ENCODE measurements around the gene HPCAL4. TPM values are rescaled to one million over a fixed set of nuclear protein-coding genes. Genes with fewer than 3 reads are reported as not detected.

HPCAL4 gene
- total and polyA plus RNA-seq, 10 of the 15 experiments (the other 5 are each of a cell fraction or from before 2014, with no cell fraction given) = 0.05 to 0.18 (median 0.06) TPM; not detected in 5

GRCh38 chr1:39733161-39733560 is 41.9 kb upstream of the HPCAL4 start:
- ATAC-seq = no peak
- Histone ChIP-seq H3K4me1 (ENCODE audit: control insufficient read depth, insufficient read depth, low read length) (peaks cover 7% of the 10 kb centered on the region), H4K20me1 (ENCODE audit: control insufficient read depth, insufficient read depth) (no peaks in the 10 kb centered on the region), H3K9ac (ENCODE audit: control insufficient read depth, insufficient read depth, low read length) (no peak overlapping the region), H2AFZ (ENCODE audit: control insufficient read depth, low read depth, low read length) (no peak overlapping the region), H3K4me2 (ENCODE audit: control insufficient read depth, insufficient read depth) (no peak overlapping the region), H3K36me3 (ENCODE audit: control insufficient read depth in 2 of 2, insufficient read depth in 2 of 2, low read length in 1 of 2) (no peaks in the 10 kb centered on the region), H3K9me3 (replicated peaks; ENCODE audit: control insufficient read depth, insufficient read depth, low read length) (no peaks in the 10 kb centered on the region), H3K79me2 (ENCODE audit: control insufficient read depth, insufficient read depth, low read length) (no peaks in the 10 kb centered on the region), H3K27ac (ENCODE audit: control insufficient read depth, insufficient read depth) (no peak overlapping the region), H3K27me3 (replicated peaks in 1 of 2; ENCODE audit: control insufficient read depth in 2 of 2, insufficient read depth in 2 of 2, low read length in 1 of 2) (no peaks in the 10 kb centered on the region), H3K4me3 (no peak overlapping the region)
- WGBS (ENCODE audit: insufficient coverage, insufficient replicate concordance, low lambda C conversion rate, missing lambda C conversion rate) = 42% methylated on average over 7 of the region's 7 CpGs
- DNase-seq (ENCODE audit: low read depth, low spot score) = no peak
- no peak for FAIRE-seq
- no TSS peak for BruUV-seq (replicated peaks)
- ChIA-PET RAD21 (ENCODE audit: unreplicated experiment) (no interaction called here), POLR2A (no interaction called here), SMC1A (ENCODE audit: uncharacterized antibody, unreplicated experiment) (interaction anchor here (1.0 to 1.3 kb wide), 2 partner anchors 9 to 10 kb away, joined by 3 to 4 read pairs; no protein-coding TSS in a partner anchor), CTCF (no interaction called here)
- intact Hi-C loops (cut with micrococcal nuclease; ENCODE audit: unreplicated experiment) (no loop called here), in situ Hi-C loops (cut with MboI) (no loop called here)
- TF ChIP-seq E2F4 (IDR thresholded peaks at IDR 0.05; ENCODE audit: low read depth, low read length) = no peak
- TF ChIP-seq ZNF687 (IDR thresholded peaks at IDR 0.05) = no peak
- TF ChIP-seq PAX8 (IDR thresholded peaks at IDR 0.05) = no peak
- no peak for TF ChIP-seq PKNOX1 (IDR thresholded peaks at IDR 0.05)
- TF ChIP-seq SMC3 (IDR thresholded peaks at IDR 0.05; ENCODE audit: borderline replicate concordance, low read length) = no peak
- TF ChIP-seq SUZ12 (IDR thresholded peaks at IDR 0.05; ENCODE audit: unreplicated experiment) = no peak
- no peak for TF ChIP-seq CEBPB (IDR thresholded peaks at IDR 0.05; ENCODE audit: borderline replicate concordance in 1 of 2, low read depth in 2 of 2, low read length in 2 of 2)
- no peak for TF ChIP-seq RUNX3 (IDR thresholded peaks at IDR 0.05; ENCODE audit: low read length)
- TF ChIP-seq MTA3 (IDR thresholded peaks at IDR 0.05; ENCODE audit: borderline replicate concordance, low read length) = no peak
- no peak for TF ChIP-seq RELA (IDR thresholded peaks at IDR 0.05; ENCODE audit: borderline replicate concordance, partially characterized antibody)
- TF ChIP-seq ATF3 (IDR thresholded peaks at IDR 0.05; ENCODE audit: borderline replicate concordance, extremely low read depth, low read depth, low read length) = no peak
- TF ChIP-seq CUX1 (IDR thresholded peaks at IDR 0.05; ENCODE audit: insufficient replicate concordance, low read depth, low read length) = no peak
- TF ChIP-seq ZSCAN29 (IDR thresholded peaks at IDR 0.05) = no peak

Measured in GM12878 (cell line).